ENCODE results near the gene AP4S1.
"Not testable (repeated sequence)": the region's sequence is repeated elsewhere in the genome, so short reads cannot be mapped to it uniquely, and the experiment has no call there.

AP4S1 gene, protein sequence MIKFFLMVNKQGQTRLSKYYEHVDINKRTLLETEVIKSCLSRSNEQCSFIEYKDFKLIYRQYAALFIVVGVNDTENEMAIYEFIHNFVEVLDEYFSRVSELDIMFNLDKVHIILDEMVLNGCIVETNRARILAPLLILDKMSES

GRCh38 chr14:31025367-31026076, at the start of gene AP4S1:
AP4S1 (plus strand) TSS chr14:31025649; CDS start chr14:31066197, 40,548 bp downstream.
- DNase-seq (ENCODE audit: low read depth in 1 of 2, low spot score in 1 of 2), result peak; percentile 26 to 29

GRCh38 chr14:30977752-30978151, 47.7 kb upstream of the AP4S1 start:
- no peak for DNase-seq (ENCODE audit: low read depth in 1 of 2, low spot score in 1 of 2)

GRCh38 chr14:30980106-30980704, 45.2 kb upstream of the AP4S1 start:
- DNase-seq (ENCODE audit: low read depth in 1 of 2, low spot score in 1 of 2), result not testable (repeated sequence)

DNA sequence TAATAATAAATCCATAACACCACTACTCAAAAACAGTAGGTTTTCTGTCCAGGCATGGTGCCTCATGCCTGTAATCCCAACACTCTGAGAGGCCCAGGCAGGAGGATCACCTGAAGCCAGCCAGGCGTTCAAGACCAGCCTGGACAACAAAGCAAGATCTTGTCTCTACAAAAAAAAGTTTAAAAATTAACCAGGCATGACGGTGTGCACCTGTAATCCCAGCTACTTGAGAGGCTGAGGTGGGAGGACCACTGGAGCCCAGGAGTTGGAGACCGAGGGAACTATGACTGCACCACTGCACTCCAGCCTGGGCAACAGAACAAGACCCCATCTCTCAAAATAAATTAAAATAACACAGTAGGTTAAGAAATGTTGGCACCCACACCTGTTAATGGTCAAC, 44.5 kb upstream of the AP4S1 start:
- DNase-seq (ENCODE audit: low read depth in 1 of 2, low spot score in 1 of 2), result no peak

- no peak for DNase-seq (ENCODE audit: low read depth in 1 of 2, low spot score in 1 of 2)
Observed at GRCh38 chr14:30982533-30982932, 42.9 kb upstream of the AP4S1 start.

GRCh38 chr14:30983858-30984257, 41.6 kb upstream of the AP4S1 start:
- no peak for DNase-seq (ENCODE audit: low read depth in 1 of 2, low spot score in 1 of 2)

- no peak for DNase-seq (ENCODE audit: low read depth in 1 of 2, low spot score in 1 of 2)
Observed at GRCh38 chr14:30985796-30986195, 39.7 kb upstream of the AP4S1 start.

- no peak for DNase-seq (ENCODE audit: low read depth in 1 of 2, low spot score in 1 of 2)
Observed at GRCh38 chr14:30988509-30988908, 36.9 kb upstream of the AP4S1 start.

- DNase-seq (ENCODE audit: low read depth in 1 of 2, low spot score in 1 of 2), result no peak
Observed at GRCh38 chr14:30990770-30991169, 34.7 kb upstream of the AP4S1 start.

- no peak for DNase-seq (ENCODE audit: low read depth in 1 of 2, low spot score in 1 of 2)
Observed at GRCh38 chr14:30991408-30991807, 34.0 kb upstream of the AP4S1 start.

DNA sequence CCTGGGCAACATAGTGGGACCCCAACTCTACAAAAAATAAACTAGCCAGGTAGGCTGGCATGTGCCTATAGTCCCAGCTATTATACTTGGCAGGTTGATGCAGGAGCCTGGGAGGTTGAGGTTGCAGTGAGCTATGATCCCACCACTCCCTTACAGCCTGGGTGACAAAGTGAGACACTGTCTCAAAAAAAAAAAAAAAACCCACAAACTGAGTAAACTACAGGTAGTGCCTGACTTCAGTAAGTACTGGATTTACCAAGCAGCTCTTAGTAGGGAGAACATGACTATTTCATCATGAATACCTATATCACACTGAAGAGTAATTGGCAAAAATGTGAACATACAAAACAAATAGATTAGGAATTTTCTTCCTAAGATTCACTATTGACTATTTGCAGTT, 32.4 kb upstream of the AP4S1 start:
- DNase-seq (ENCODE audit: low read depth in 1 of 2, low spot score in 1 of 2), result no peak

- DNase-seq (ENCODE audit: low read depth in 1 of 2, low spot score in 1 of 2), result no peak
Observed at GRCh38 chr14:30994681-30995620, 30.5 kb upstream of the AP4S1 start.

DNA sequence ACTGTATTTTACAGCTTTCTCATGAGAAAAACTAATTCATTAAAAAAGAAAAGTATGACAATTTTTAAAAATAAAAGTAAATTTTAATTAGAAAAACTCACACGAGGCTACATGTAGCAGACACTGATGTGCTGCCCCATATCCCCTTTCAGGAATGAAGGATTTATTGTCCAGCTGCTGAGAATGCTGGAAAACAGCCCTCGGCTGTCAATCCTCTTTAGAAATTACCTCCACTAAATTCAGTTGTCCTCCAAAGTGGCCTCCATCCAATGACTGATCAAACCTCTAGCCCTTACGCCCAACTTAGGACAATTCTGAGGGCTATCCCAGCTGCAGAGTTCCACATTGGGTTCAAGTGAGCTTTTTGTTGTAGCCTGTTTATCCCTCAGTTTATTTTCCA, 29.8 kb upstream of the AP4S1 start:
- no peak for DNase-seq (ENCODE audit: low read depth in 1 of 2, low spot score in 1 of 2)

DNA sequence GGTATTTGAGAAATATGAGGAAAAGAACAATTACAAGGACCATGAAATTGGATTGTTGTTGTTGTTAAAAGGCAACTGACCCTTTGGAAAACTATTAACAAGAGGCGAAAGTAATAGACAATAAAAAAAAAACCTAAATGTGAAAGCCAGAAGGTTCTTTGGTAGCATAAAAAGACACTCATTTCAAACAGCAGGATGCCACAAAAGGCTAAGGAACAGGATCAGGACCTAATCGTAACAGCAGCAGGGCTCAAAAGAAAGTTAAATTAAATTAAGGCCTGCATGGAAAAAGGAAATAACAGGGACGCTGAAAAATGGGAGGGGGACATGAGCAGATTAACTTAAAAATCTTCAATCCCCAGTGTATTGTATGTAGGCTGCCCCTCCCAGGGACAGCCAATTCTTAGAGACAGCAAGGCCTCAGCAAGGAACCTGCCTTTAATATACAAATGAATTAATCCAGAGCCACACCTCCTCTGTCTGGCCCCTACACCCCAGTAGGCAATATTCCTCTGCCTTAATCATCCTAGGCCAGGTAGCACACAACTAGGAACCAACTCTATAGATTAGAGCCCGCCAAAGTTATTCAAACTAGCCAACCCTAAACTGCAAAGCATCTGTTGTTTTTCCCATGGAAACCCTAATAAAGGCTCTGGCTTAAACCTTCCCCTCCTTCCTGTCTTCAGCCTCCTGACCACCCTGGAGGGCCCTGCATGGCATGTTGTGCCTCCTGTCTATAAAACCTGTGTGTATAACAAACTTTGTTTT, 28.4 kb upstream of the AP4S1 start:
- no peak for DNase-seq (ENCODE audit: low read depth in 1 of 2, low spot score in 1 of 2)

DNA sequence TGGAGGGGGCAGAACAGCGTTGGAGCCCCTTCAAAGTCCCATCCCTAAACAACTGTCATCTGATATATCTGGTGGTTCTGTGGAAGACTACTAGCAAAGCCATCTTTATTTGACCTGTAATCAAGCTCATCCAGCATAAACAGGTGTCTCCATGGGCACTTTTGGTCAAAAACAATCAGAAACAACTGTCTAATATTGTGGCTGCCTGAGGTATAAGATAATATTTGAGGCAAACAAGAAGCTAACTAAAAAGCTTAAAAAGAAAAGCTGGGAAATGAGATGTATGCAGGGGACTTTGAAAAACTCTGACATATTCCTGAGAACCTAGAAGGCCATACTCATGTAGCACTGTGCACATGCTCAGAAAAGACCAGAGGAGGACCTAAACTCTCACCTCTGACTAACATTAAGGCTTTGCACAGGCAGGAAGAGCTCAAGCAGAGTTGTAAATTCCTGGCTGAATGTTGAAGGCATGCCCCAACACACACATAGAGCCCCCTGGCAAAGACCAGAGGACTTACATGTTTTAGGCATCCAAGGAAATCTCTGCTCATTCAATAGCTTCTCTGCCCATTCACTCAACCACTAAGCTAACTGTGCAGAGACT, 27.2 kb upstream of the AP4S1 start:
- no peak for DNase-seq (ENCODE audit: low read depth in 1 of 2, low spot score in 1 of 2)

- no peak for DNase-seq (ENCODE audit: low read depth in 1 of 2, low spot score in 1 of 2)
Observed at GRCh38 chr14:30999038-30999773, 26.2 kb upstream of the AP4S1 start.

DNA sequence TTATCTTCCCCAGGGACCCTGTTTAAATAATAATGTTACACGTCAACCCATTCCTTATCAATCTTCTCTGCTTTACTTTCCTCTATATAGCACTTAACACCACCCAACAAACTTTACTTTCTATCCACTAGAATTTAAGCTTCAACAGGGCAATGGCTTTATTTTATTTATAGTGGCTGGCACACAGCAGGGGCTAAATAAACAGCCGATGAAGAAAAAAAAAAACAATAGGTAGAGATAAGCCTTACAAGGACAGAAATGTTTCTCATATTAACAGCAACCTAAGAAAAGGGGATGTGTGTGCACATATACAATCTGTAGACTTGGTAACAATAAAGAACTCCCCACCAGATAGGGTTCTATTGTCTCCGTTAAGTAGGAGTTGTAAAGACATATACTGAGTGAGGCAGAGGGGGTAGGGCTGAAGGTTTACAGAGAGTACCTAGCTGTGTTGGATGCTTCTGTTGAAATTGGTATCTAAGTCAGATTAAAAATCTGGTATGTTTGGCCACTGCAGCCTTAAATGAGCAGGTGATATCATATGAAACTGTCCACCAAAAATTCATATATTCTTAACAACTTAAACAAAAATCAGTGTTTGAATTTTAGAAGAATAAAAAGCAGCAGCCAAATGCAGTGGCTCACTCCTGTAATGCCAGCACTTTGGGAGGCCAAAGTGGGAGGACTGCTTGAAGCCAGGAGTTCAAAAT, 24.7 kb upstream of the AP4S1 start:
- no peak for DNase-seq (ENCODE audit: low read depth in 1 of 2, low spot score in 1 of 2)

- no peak for DNase-seq (ENCODE audit: low read depth in 1 of 2, low spot score in 1 of 2)
Observed at GRCh38 chr14:31001339-31001658, 24.1 kb upstream of the AP4S1 start.

DNA sequence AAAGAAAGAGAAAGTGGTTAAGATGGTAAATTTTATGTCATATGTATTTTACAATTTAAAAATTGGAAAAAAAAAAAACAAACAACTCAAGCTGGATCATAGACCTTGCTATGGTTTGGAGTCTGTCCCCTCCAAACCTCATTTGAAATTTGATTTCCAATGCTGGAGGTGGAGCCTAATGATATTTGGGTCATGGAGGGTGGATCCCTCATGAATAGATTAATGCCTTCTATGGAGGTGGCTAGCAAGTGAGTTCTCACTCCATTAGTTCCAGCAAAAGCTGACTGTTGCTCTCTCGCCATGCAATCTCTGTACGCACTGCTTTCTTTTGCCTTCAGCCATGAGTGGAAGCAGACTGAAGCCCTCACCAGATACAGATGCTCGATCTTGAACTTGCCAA, 22.2 kb upstream of the AP4S1 start:
- DNase-seq (ENCODE audit: low read depth in 1 of 2, low spot score in 1 of 2), result no peak
